GM18870 (cell line): ENCODE results near the gene BEAN1.
"Not testable (repeated sequence)": the region's sequence is repeated elsewhere in the genome, so short reads cannot be mapped to it uniquely, and the experiment has no call there.

Source experiments
- ATAC-seq: cut with Tn5 transposase; IDR thresholded peaks from one replicate; pipeline ENCODE4 v1.9.1; 2021; ENCODE audit warnings: moderate library complexity; ENCODE audit not compliant: unreplicated experiment

BEAN1 gene

DNA sequence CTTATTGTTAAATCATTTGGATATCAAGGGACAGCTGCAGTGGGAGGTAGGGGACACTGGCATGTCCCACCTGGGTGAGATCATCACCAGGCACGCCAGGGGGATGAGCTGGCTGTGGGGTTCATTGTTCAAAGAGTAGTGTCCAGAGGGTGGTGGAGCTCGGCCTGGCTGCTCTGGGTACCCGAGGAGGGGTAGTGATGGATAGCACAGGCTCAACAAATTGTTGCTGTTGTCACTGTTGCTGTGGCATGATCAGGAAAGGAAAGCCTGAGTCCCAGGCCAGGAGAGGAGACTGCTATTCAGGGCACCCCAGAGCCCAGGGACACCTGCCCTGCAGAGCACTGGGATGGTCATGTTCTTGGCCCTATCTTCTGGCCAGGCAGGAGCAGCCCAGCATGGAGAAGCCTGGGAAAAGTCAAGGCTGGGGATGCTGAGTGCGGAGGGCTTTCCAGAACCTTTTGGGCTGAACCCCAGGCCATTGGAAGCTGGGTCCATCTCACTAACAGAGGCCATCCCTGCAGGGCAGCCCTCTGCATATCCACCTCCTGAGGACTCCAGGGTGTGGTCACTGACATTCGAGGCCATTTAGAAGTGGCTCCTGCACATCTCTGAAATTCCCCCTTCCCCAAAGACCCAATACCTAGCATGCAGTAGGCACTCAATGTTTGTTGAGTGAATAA, 12.1 kb downstream of the BEAN1 start:
- no peak for ATAC-seq

DNA sequence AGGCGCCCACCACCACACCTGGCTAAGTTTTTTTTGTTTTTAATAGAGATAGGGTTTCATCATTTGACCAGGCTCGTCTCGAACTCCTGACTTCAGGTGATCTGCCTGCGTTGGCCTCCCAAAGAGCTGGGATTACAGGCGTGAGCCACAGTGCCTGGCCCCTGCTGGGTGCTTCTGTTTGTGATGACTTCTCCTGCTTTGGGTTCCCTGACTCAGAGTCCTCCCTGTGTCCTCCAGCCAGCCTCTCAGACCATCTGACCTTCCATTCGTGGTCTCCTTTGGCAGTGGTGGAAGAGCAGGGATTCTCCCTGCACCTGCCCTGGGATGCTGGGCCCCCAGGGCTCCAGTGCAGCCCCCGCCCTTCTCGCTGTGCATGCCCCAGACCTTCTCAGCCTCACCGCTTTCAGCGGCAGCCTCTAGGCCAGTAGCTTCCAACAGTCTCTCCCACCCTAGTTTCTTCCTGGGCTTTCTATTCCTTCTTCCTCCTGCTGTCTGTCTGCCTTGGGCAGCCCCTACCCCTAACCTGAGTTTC, 13.2 kb downstream of the BEAN1 start:
- no peak for ATAC-seq

DNA sequence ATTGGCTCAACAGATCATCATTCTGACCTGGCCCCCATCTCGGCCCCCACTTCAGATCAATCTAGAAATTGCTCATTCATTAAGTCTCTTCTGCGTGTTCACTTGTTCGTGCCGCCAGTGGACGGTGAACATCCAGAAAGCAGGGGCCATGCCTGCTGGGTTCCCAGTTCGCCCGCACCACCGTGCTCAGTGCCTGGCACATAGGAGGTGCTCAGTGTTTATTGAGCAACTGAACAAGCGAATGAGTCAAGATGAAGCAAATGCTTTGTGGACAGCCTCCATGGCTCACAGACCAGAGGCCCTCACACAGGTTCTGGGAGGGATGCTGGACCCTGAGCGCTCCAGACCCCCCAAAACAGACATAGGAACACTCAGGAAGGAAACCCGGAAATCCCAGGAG, 13.9 kb downstream of the BEAN1 start:
- ATAC-seq = no peak

DNA sequence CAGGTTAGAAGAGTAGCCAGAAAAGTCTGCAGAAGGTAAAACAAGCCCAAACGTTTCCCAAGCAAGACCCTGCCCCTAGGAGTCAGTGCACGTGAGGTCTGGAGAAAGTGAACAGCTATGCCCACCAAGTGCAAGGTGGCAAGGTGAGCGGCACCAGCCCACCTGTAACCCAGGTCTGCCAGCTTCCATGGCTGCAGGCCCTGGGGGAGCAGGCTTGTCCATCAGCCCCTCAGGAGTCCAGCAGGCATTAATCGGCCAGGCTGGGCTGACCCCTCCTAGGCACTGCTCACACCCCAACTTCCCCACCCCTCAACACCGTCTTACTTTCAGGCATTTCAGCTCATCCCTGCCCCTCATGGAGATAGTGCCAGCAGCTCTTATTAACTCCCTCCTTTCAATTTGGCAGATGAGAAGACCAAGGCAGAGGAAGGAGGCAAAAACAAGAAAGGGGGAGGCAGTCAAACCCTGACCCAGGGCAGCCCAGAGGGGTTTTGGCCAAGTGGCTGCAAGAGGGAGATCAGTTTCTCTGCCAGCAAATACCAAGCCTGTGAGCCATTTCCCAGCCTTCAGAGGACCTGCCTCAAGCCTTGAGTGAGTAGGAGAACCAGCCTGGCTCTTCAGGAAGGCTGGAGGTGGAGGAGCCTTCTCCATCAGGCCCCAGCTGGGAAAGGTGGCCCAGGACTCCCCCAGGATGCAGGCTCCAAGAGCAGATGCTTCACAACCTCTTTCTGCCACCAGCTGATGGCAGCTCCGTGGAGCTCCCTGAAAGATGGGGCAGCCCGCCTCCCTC, 14.7 kb downstream of the BEAN1 start:
- no peak for ATAC-seq

DNA sequence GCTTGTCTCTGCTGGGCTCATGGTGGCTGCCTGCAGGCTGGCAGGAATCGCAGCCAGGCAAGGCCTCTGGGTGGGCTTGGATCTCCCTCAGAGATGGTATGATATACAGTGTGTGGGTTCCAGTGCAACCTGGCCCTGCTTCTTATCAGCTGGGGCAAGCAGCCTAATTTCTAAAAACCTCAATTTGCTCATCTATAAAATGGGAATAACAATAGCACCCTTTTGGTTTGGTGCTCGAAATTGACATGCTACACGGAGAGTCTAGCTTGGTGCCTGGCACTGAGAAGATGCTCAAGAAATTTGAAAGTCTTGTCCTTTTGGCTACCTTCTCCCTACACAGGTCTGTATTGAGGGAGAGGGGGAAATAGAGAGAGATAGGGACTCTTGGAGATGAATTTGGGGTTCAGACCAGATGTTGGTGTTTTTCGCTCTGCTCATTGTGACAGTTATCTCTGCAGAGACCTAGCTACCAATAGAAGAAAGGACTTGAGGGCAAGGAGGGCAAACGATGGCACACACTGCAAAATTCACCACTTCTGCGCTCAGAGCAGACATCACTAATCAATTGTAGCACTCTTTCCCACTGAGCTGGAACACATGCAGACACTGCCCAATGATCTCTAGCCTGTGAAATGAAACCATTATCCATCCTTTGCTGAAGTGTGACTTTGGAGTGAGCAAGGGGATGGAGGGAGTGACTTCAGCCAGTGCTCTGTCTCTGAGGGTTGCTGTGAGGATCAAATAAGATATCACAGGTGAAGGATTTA, 15.6 kb downstream of the BEAN1 start:
- ATAC-seq = no peak

DNA sequence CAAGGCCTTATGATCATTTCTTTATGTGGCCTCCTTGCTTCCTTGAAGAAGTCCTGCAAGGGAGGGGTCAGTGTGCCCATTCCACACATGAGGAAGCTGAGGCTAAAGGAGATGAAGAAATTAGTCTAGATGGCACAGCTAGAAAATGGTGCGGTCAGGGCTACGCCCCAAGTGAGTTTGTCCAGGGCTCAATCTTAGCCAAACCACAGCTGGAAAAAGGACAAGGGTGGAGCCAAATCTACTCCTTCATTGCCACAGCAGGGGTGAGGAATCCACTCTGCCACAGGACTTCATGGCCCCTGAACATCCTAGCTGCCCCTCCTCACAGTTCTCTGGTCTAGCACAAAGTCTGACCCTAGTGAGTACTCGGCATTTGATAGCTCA, 16.2 kb downstream of the BEAN1 start:
- no peak for ATAC-seq

DNA sequence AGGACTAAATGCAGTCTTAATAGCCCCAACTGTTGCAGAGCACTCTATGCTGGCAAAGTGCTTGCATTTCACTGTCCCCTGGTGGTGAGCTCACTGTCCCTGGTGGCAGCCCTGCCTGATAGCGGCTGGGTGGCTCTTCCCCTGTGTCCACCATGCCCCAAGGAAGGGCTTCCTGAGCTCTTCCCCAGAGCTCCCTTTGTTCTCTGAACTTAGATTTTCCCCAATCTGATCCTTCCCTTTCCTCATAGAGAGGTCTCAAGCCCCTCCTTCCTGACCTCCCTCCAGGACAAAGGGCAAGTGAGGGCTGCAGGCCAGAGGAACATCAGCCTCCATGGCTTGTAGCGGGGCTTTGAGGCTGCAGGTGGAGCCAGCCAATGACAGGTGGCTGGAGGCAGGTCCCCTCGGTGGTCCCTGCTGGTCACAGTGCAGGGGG, 17.0 kb downstream of the BEAN1 start:
- ATAC-seq = no peak

DNA sequence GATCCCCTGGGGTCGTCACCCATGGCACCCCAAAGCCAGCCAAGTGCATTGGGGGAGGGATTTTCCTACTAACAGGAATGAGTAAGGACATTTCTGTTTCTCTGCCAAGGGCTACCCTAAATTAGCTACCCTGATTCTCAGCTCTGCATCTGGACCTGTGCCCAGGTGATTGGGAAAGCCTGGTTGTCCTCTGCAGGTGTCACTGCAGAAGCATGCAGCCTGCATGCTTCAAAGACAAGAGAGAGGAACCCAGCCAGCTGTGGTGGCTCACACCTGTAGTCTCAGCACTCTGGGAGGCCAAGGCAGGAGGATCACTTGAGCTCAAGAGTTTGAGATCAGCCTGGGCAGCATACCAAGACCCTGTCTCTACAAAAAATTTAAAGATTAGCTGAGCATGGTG, 19.6 kb downstream of the BEAN1 start:
- no peak for ATAC-seq

DNA sequence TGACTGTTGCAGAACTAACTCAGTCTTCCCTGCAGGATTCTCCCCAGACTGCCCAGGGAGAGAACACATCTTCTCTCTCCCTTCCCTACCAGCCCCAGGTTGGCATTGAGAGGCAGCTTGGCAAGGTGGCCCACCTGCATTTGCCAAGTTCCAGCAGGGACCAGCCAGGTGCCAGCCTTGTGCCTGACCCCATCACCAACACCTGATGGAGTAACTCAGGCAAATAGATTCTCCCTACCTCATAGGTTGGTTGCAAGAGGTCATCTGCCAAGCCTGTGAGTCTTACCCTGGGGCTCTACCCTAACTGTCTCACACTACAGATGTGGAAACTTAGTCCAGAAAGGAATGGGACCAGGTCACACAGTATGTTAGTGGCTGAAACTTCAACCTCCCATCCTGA, 20.4 kb downstream of the BEAN1 start:
- no peak for ATAC-seq

DNA sequence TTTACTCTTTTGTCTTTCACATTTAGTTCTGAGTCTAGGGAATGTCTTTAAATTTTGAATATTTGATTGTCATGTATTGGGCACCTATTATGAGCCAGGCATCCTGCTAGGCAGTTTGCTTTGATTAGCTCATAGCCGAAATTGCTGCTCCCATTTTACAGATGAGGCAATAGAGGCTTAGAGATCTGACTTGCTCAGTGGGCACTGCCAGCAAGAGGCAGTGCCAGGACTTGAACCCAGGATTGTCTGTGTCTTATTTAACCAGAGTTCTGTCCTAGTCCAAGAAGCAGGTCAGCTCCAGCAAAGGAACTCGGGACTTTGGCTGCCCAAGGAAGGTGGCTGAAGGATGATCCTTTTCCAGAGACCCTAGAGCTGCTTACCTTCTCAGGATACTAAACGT, 24.5 kb downstream of the BEAN1 start:
- no peak for ATAC-seq

DNA sequence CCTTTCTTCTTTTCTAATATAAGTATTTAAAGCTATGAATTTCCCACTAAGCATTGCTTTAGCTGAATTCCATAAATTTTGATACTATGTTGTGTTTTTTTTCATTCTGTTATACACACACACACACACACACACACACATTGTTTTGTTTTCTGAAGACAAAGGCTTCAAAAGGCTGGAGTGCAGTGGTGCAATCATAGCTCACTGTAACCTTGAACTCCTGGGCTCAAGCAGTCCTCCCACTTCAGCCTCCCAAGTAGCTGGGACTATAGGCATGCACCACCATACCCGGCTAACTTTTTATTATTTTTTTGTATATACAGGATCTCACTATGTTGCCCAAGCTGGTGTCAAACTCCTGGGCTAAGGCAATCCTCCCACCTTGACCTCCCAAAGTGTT, 26.1 kb downstream of the BEAN1 start:
- ATAC-seq = not testable (repeated sequence)

DNA sequence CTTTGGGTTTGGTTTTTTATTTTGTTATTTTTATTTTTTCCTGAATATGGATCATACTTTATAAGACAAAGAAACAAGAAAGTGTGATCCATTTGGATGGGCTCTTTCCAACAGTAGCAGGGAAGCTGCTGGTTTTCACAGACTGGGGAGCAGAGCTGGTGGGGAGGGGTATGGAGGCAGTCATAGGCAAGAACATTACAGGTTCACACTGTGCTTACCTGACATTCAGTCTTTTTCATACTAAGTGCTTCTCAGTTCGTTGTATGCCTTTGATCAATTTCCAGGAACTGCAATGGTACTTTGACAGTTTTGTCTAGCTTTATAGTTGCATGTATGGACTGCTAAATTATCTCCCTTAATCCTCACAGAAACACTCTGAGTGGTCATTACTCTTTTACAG, 27.7 kb downstream of the BEAN1 start:
- ATAC-seq = no peak

DNA sequence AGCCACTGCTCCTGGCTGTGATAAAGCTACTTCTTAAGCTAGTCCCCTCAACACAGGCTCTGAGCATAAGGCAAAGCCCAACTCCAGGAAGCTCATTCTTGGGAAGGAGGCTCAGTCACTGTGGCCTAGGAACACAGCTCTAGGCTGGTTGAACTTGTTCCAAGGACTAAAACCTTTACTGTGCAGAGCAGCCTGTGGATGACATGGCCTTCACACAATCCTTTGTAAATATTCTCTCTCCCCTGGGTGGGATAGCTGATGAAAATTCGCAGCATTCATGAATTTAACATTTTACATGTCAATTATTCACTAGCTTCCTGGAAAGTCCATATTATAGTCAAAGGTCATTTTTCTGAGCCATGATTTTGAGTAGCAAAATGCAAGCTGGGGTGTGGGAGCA, 28.9 kb downstream of the BEAN1 start:
- ATAC-seq = no peak

DNA sequence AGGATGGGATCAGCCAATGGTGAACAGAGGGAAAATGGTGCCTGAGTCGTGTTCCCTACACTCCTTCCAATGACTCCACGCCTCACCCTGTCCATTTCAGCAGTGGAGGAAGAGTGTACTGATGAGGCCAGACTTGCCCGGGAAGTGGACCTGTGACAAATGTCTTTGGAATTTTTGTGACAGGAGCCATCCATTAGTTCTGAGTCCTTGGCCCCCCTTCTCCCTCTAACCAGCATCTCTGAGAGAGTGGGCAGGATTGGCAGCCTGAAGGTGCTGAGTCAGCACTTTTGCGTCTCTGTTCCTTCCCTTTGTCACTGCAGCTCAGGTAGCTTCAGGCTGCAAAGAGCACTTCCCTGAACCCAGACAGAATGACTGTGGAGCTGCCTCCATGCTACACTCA, 30.8 kb downstream of the BEAN1 start:
- ATAC-seq = no peak

DNA sequence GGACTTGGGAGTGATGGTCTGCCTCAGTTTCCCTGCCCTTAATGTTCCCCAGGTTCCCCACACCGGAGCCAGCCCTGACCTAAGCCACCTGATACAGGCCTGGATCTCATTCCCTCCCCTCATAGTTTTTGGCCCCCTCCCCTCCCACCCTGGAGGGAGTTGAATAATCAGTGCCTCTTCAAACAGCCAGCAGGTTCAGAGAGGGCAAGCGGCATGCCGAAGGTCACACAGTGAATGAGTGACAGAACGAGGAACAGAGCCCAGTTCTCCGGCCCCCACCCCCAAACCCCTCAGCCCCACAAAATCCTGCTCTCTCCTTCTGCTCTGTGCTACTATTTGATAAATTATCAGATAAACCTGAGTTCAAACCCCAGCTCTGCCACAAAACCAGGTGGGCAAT, 31.2 kb downstream of the BEAN1 start:
- no peak for ATAC-seq

DNA sequence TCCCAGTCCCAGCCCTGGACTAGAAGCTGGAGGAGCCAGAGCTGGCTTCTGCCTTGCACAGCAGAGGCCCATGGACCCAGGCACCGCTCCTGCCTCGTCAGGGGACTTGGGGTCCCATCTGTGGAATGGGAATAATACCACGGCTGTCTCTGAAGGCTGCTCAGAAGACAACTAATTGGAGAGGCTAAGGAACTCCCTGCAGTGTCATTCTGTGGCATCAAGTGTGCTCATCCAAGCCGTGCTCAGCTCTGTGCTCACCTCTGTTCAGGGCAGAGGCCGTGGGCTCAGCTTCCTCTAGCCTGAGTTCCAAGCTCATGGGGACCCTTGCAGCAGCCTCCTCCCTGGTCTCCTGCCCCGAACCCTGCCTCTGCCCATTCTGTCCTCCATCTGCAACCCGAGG, 31.8 kb downstream of the BEAN1 start:
- ATAC-seq = no peak

DNA sequence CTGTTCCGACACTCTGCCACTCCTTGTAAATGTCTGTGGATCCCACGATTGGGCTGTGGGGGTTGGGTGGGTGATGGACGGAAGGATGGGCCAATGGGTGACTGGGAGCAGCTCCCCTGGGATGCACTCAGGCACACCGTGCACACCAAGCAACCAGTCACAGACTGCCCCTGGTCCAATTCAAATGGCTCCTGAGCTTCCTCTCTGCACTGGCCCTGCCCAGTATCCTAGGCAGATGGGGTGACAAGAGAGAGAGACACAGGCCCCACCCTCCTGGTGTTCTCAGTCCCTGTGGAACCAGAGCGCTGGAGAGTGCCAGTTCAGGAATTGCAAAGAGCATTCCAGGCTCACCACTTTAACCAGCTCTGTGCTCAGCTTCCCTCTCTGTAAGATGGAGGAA, 32.8 kb downstream of the BEAN1 start:
- ATAC-seq = no peak

DNA sequence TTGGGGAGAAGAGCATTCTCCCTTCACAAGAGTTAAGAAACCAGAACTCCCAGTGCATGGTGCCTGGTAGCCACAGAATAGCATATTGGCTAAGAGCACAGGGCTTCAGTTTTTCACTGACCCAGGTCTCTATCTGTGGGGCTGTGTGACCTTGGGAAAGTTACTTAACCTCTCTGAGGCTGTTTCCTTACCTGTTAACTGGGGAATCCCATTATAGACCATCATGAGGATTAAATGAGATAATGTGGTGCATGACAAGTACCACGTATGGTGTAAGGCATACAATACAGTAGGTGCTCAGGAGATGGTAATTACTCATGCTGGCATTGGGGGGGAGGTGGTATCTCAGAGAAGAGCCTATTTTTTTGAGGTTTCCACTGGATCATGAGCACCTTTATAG, 33.6 kb downstream of the BEAN1 start:
- ATAC-seq = no peak

DNA sequence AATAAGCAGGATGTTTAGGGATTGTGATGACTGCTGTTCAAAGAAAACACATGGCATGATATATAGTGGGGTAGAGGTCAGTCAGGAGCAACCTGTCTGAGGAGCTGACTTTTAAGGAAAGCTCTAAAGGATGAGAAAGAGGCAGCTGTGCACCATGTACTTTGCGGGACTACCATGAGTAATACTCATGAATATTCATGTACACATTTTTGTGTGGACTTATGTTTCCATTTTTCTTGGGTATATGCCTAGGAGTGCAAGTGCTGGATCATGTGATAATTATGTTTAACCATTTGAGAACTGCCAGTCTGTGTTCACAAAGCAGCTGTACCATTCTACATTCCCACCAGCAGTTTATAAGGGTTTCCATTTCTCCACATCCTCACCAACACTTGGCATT, 35.8 kb downstream of the BEAN1 start:
- no peak for ATAC-seq

DNA sequence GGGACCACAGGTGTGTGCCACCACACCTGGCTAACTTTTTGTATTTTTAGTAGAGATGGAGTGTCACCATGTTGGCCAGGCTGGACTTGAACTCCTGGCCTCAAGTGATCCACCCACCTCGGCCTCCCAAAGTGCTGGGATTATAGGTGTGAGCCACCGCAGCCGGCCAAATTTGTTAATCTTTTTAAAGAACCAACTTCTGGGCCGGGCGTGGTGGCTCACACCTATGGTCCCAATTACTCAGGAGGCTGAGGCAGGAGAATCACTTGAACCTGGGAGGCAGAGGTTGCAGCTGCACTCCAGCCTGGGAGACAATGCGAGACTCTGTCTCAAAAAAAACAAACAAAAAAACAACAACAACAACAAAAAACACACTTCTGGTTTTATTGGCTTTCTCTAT, 38.9 kb downstream of the BEAN1 start:
- ATAC-seq = not testable (repeated sequence)

DNA sequence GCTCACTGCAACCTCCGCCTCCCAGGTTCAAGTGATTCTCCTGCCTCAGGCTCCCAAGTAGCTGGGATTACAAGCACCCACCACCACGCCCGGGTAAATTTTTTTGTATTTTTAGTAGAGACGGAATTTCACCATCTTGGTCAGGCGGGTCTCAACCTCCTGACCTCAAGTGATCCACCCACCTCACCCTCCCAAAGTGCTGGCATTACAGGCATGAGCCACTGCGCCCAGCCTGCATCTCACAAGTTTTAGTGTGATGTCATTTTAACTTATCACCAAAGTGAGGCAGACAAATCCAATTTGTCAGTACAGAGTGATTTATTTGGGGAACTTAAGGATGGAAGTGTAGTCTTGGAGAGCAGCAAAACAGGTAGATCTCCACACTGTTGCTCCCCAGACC, 39.5 kb downstream of the BEAN1 start:
- not testable (repeated sequence) for ATAC-seq

DNA sequence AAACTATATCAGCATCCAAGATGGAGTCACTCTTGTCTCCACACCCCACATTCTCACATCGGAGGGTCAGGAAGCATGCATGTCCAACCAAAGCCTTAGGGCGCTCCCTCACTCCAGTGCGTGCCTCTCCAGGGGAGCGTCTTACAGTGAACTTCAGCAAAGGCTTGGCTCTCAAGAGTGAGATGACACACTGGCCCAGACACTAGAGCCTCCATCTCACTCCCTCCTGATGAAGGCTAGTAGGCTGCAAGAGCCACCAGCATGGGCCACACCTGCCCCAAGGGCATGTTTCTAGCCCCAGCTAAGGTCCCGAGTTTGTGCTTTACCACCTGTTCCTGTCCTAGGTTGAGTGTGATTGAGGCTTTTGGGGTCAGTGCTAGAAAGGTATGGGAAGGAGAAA, 40.5 kb downstream of the BEAN1 start:
- ATAC-seq = no peak
